B cell (primary cell): Measurements from ENCODE around the gene CRY2. TPM values are rescaled to one million over a fixed set of nuclear protein-coding genes. Genes with fewer than 3 reads are reported as not detected.

Experiments used
- ATAC-seq: fragments of 200-7000 bp; cut with Tn5 transposase; one replicate; pipeline ENCODE4 v1.10.0; 2021; ENCODE audit warnings: low read depth, mild to moderate bottlenecking, moderate number of reproducible peaks, moderate library complexity
- CTCF ChIA-PET: fragments of 350-600 bp; sonication (Branson Sonifier 250); formaldehyde crosslinking; loops from one replicate; lab custom pipeline; 2021; ENCODE audit warnings: antibody characterized with exemption, inconsistent platforms; lab: Charles Lee
- POLR2A ChIA-PET: fragments of 350-600 bp; sonication (Branson Sonifier 250); formaldehyde crosslinking; loops from one replicate; lab custom pipeline; 2021; ENCODE audit warnings: antibody characterized with exemption; lab: Charles Lee
- DNase-seq: peaks from one replicate; pipeline ENCODE4 v3.0.0; 2013
- H2AFZ ChIP-seq: 2 replicates; pipeline ENCODE4 v1.6.1; 2012; ENCODE audit warnings: mild to moderate bottlenecking, low read depth, low read length; ENCODE audit not compliant: insufficient read depth, poor library complexity, severe bottlenecking
- H3K27ac ChIP-seq, 2 donors: 1 replicate in 1 of 2; 2 replicates in 1 of 2; pipeline ENCODE4 v1.5.1; 2012 to 2013; ENCODE audit warnings: low read length in 2 of 2, mild to moderate bottlenecking in 2 of 2, moderate library complexity in 1 of 2
- H3K27me3 ChIP-seq, 4 experiments: fragments of 200-600 bp in 1 of 4; sonication (generic) in 1 of 4; replicated peaks in 1 of 4; 1 replicate in 2 of 4; 2 replicates in 2 of 4; pipeline versions ENCODE4 v1.6.1 to v1.7.0; 2013 to 2016; ENCODE audit warnings: low read length in 3 of 4, mild to moderate bottlenecking in 2 of 4, mixed read lengths in 1 of 4, moderate library complexity in 1 of 4; ENCODE audit not compliant: insufficient read depth in 4 of 4, control insufficient read depth in 3 of 4; ENCODE audit errors: control extremely low read depth in 1 of 4
- H3K36me3 ChIP-seq, 2 experiments: replicated peaks in 1 of 2; 1 replicate in 1 of 2; 2 replicates in 1 of 2; pipeline versions ENCODE4 v1.6.1 to v1.7.1; 2013; ENCODE audit warnings: low read length in 1 of 2; ENCODE audit not compliant: insufficient read depth in 2 of 2, control insufficient read depth in 1 of 2; ENCODE audit errors: control extremely low read depth in 1 of 2, extremely low read depth in 1 of 2
- H3K4me1 ChIP-seq, 2 donors: fragments of 200-600 bp in 1 of 2; sonication (generic) in 1 of 2; 1 replicate in 1 of 2; 2 replicates in 1 of 2; pipeline versions ENCODE4 v1.5.1 to v1.6.1; 2013 to 2017; ENCODE audit warnings: low read length in 2 of 2; ENCODE audit not compliant: control insufficient read depth in 2 of 2, insufficient read depth in 2 of 2
- H3K4me2 ChIP-seq: replicated peaks from 2 replicates; pipeline ENCODE3; 2012; ENCODE audit warnings: mild to moderate bottlenecking, low read depth, low read length; ENCODE audit not compliant: poor library complexity, severe bottlenecking
- H3K4me3 ChIP-seq, 5 experiments: fragments of 200-600 bp in 1 of 5; sonication (generic) in 1 of 5; 1 replicate in 3 of 5; 2 replicates in 2 of 5; pipeline versions ENCODE4 v1.5.1 to v1.7.0; 2011 to 2016; ENCODE audit warnings: low read length in 4 of 5, mild to moderate bottlenecking in 4 of 5, low read depth in 2 of 5, control low read depth in 1 of 5, moderate library complexity in 1 of 5; ENCODE audit not compliant: insufficient read depth in 1 of 5; ENCODE audit errors: control extremely low read depth in 1 of 5, extremely low read depth in 1 of 5
- H3K79me2 ChIP-seq: fragments of 200-600 bp; sonication (generic); one replicate; pipeline ENCODE4 v1.6.0; 2016; ENCODE audit warnings: low read length; ENCODE audit not compliant: control insufficient read depth, insufficient read depth
- H3K9ac ChIP-seq: fragments of 200-600 bp; sonication (generic); 2 replicates; pipeline ENCODE4 v1.6.1; 2017; ENCODE audit warnings: mild to moderate bottlenecking, low read length, moderate library complexity
- H3K9me3 ChIP-seq, 3 donors: one replicate each; pipeline versions ENCODE4 v1.6.1 to v1.7.1; 2013; ENCODE audit warnings: low read length in 2 of 3; ENCODE audit not compliant: control insufficient read depth in 2 of 3, insufficient read depth in 1 of 3; ENCODE audit errors: control extremely low read depth in 1 of 3
- H4K20me1 ChIP-seq: 2 replicates; pipeline ENCODE4 v1.6.0; 2012; ENCODE audit warnings: mild to moderate bottlenecking, low read length; ENCODE audit not compliant: insufficient read depth, control insufficient read depth, poor library complexity, severe bottlenecking
- H3K27ac Mint-ChIP-seq: one replicate; pipeline ENCODE4 v1.8.0; 2021; ENCODE audit warnings: mixed read lengths
- H3K27me3 Mint-ChIP-seq: one replicate; pipeline ENCODE4 v1.8.0; 2021; ENCODE audit warnings: mixed read lengths
- H3K4me1 Mint-ChIP-seq: one replicate; pipeline ENCODE4 v1.8.0; 2021; ENCODE audit warnings: mixed read lengths
- H3K4me3 Mint-ChIP-seq: one replicate; pipeline ENCODE4 v1.8.0; 2021; ENCODE audit warnings: mixed read lengths
- H3K9me3 Mint-ChIP-seq: one replicate; pipeline ENCODE4 v1.8.0; 2022; ENCODE audit warnings: mixed read lengths; ENCODE audit not compliant: insufficient read depth
- CTCF ChIP-seq: fragments of 200-600 bp; IDR thresholded peaks from one replicate; pipeline ENCODE4 v1.8.0; 2022; ENCODE audit warnings: antibody characterized with exemption, mild to moderate bottlenecking
- EZH2 ChIP-seq: IDR thresholded peaks from 2 replicates; pipeline ENCODE4 v1.6.1; 2012; ENCODE audit warnings: borderline replicate concordance, low read depth, mild to moderate bottlenecking, moderate library complexity, low read length; ENCODE audit not compliant: insufficient read depth, poor library complexity, severe bottlenecking
- WGBS: methylation state at CpG from one replicate; pipeline ENCODE4 v1.1.5; 2013; ENCODE audit warnings: missing lambda C conversion rate; ENCODE audit not compliant: insufficient coverage; 5-methylcytosine and 5-hydroxymethylcytosine counted together
- intact Hi-C: fragments of 100-400 bp; cut with micrococcal nuclease; formaldehyde crosslinking; loops from one replicate; pipeline ENCODE4 v1.10.0; 2022
- polyA plus RNA-seq: library from polyadenylated mRNA; depleted of rRNA; stranded (reverse); fragments of >200 nt; gene quantifications from 2 replicates; pipeline ENCODE4 v1.2.3, GENCODE V29; 2012
- total RNA-seq, 2 donors: library from RNA; stranded (reverse); fragments of 120-200 nt in 1 of 2; gene quantifications; 1 replicate in 1 of 2; 2 replicates in 1 of 2; pipeline versions ENCODE4 v1.2.3 to v1.2.4, GENCODE V29; 2013 to 2022

The CRY2 gene
- total and polyA plus RNA-seq, 2 donors (not counting 1 experiment from before 2014, with no cell fraction given), result 20.4 to 65.1 TPM

- Mint-ChIP-seq H3K27ac (peak overlapping the region; percentile 94), H3K27me3 (no peaks in the 10 kb centered on the region), H3K9me3 (no peaks in the 10 kb centered on the region), H3K4me1 (peaks cover 77% of the 10 kb centered on the region), H3K4me3 (no peak overlapping the region)
- no peak overlapping the region for H3K4me2 ChIP-seq
- DNase-seq (no peak), ATAC-seq (no peak)
- TF ChIP-seq EZH2 (no peak), CTCF (no peak)
- WGBS, result no CpG with 5 or more reads among the region's 3 CpGs
- CTCF ChIA-PET, result interaction anchor here (2.4 to 9.6 kb wide), 2 partner anchors 9 to 81 kb away, joined by 7 to 98 read pairs; no protein-coding TSS in a partner anchor
- no peak overlapping the region for H3K4me3 ChIP-seq
- peaks cover 91% of the 10 kb centered on the region for H3K79me2 ChIP-seq
- H3K36me3 ChIP-seq, result peaks cover 0 to 43% of the 10 kb centered on the region in 2 experiments
- H2AFZ ChIP-seq, result no peak overlapping the region
- peak overlapping the region in 1 of 2 donors; percentile 92 for H3K27ac ChIP-seq
- H3K9ac ChIP-seq, result no peak overlapping the region
- H3K9me3 ChIP-seq, result no peaks in the 10 kb centered on the region
- peaks cover 33% of the 10 kb centered on the region for H4K20me1 ChIP-seq
- H3K4me1 ChIP-seq, result peaks cover 65 to 84% of the 10 kb centered on the region in 2 donors
- intact Hi-C loops, result no loop called here
- no peaks in the 10 kb centered on the region for H3K27me3 ChIP-seq
- POLR2A ChIA-PET, result interaction anchor here (2.4 to 9.1 kb wide), 2 partner anchors 7 to 9 kb away, joined by 10 to 162 read pairs; partner anchors contain the start of gene PEX16
These were observed 78.3 kb downstream of the CRY2 start for GRCh38 chr11:45925550-45925949.

- no peak overlapping the region for H3K9ac ChIP-seq
- H3K4me3 Mint-ChIP-seq, result no peak overlapping the region
- H3K4me1 Mint-ChIP-seq, result peaks cover 77% of the 10 kb centered on the region
- H3K9me3 Mint-ChIP-seq, result no peaks in the 10 kb centered on the region
- H3K27ac ChIP-seq, result peak overlapping the region in 1 of 2 donors; percentile 92
- no peak overlapping the region for H2AFZ ChIP-seq
- no peak overlapping the region for H3K4me3 ChIP-seq
- H3K27me3 ChIP-seq, result no peaks in the 10 kb centered on the region
- no peaks in the 10 kb centered on the region for H3K27me3 Mint-ChIP-seq
- intact Hi-C loops, result no loop called here
- no peak overlapping the region for H3K4me2 ChIP-seq
- H4K20me1 ChIP-seq, result peaks cover 35% of the 10 kb centered on the region
- H3K4me1 ChIP-seq, result peaks cover 60 to 84% of the 10 kb centered on the region in 2 donors
- H3K79me2 ChIP-seq, result peaks cover 96% of the 10 kb centered on the region
- ChIA-PET CTCF (interaction anchor here (2.0 to 2.4 kb wide), 2 partner anchors 38 to 80 kb away, joined by 7 to 10 read pairs; no protein-coding TSS in a partner anchor), POLR2A (interaction anchor here (2.4 kb wide), 1 partner anchor 8 kb away, joined by 10 read pairs; the partner anchor contains the start of gene PEX16)
- H3K27ac Mint-ChIP-seq, result peak overlapping the region; percentile 90
- no peaks in the 10 kb centered on the region for H3K9me3 ChIP-seq
- ATAC-seq (no peak), DNase-seq (peak; percentile 12)
- no peak for TF ChIP-seq EZH2
- TF ChIP-seq CTCF, result no peak
- H3K36me3 ChIP-seq, result peaks cover 0 to 43% of the 10 kb centered on the region in 2 experiments
- 99% methylated on average over 9 of the region's 12 CpGs for WGBS
These were observed 78.7 kb downstream of the CRY2 start for GRCh38 chr11:45926001-45926401.
